HEK293 (cell line): ENCODE data around the gene CDAN1.

ENCODE experiments used
- CTCF ChIA-PET: fragments of 350-600 bp; formaldehyde crosslinking; extraction: SDS; loops from one replicate; lab custom pipeline; 2021; ENCODE audit warnings: antibody characterized with exemption; lab: Yijun Ruan, JAX
- POLR2A ChIA-PET: fragments of 300-600 bp; formaldehyde crosslinking; extraction: SDS; loops from one replicate; lab custom pipeline; 2020; ENCODE audit warnings: antibody characterized with exemption, inconsistent platforms; lab: Yijun Ruan, JAX
- H3K27ac ChIP-seq: fragments of 200-500 bp; sonication (Bioruptor generic); 2 replicates; pipeline ENCODE4 v1.5.1; 2014; ENCODE audit warnings: low read depth, low read length, control low read depth, inconsistent platforms; ENCODE audit errors: extremely low read depth
- H3K36me3 ChIP-seq, 2 experiments: fragments of 200-500 bp in 1 of 2; sonication (Bioruptor generic) in 1 of 2; 1 replicate in 1 of 2; 2 replicates in 1 of 2; pipeline ENCODE4 v1.5.1; 2014 to 2017; ENCODE audit warnings: inconsistent platforms in 2 of 2, low read length in 2 of 2; ENCODE audit not compliant: control insufficient read depth in 2 of 2, insufficient read depth in 1 of 2
- H3K4me1 ChIP-seq: fragments of 200-500 bp; sonication (Bioruptor generic); 2 replicates; pipeline ENCODE4 v1.5.1; 2014; ENCODE audit warnings: mild to moderate bottlenecking, low read length, inconsistent platforms; ENCODE audit not compliant: control insufficient read depth, insufficient read depth
- H3K4me3 ChIP-seq: 2 replicates; pipeline ENCODE4 v1.5.1; 2011; ENCODE audit warnings: low read depth, mild to moderate bottlenecking, control low read depth, low read length, moderate library complexity
- H3K9me3 ChIP-seq: fragments of 200-500 bp; sonication (Bioruptor generic); 2 replicates; pipeline ENCODE4 v1.5.1; 2014; ENCODE audit warnings: low read depth, low read length, inconsistent platforms; ENCODE audit not compliant: control insufficient read depth, insufficient read depth
- GFI1B ChIP-seq: fragments of 450-650 bp; formaldehyde crosslinking; IDR thresholded peaks from 2 replicates; pipeline ENCODE4 v1.5.1; 2016; ENCODE audit warnings: missing biosample characterization, missing genetic modification characterization
- GLI4 ChIP-seq: fragments of 450-650 bp; formaldehyde crosslinking; IDR thresholded peaks from 2 replicates; pipeline ENCODE4 v1.5.1; 2016; ENCODE audit warnings: missing biosample characterization, missing genetic modification characterization
- INSM2 ChIP-seq: fragments of 450-650 bp; formaldehyde crosslinking; IDR thresholded peaks from 2 replicates; pipeline ENCODE4 v1.5.1; 2016; ENCODE audit warnings: missing biosample characterization, missing genetic modification characterization
- REPIN1 ChIP-seq: fragments of 450-650 bp; formaldehyde crosslinking; IDR thresholded peaks from 2 replicates; pipeline ENCODE4 v1.5.1; 2017; ENCODE audit warnings: missing biosample characterization, missing genetic modification characterization, low read depth
- SP2 ChIP-seq: fragments of 450-650 bp; formaldehyde crosslinking; IDR thresholded peaks from 2 replicates; pipeline ENCODE4 v1.5.1; 2016; ENCODE audit warnings: missing biosample characterization, missing genetic modification characterization
- ZBTB8A ChIP-seq: fragments of 450-650 bp; formaldehyde crosslinking; IDR thresholded peaks from 2 replicates; pipeline ENCODE4 v1.5.1; 2016; ENCODE audit warnings: missing biosample characterization, missing genetic modification characterization
- ZFHX2 ChIP-seq: fragments of 450-650 bp; formaldehyde crosslinking; conservative IDR thresholded peaks from 2 replicates; pipeline ENCODE4 v1.5.1; 2016; ENCODE audit warnings: missing biosample characterization, missing genetic modification characterization
- ZNF133 ChIP-seq: fragments of 450-650 bp; formaldehyde crosslinking; IDR thresholded peaks from 2 replicates; pipeline ENCODE4 v1.5.1; 2016; ENCODE audit warnings: missing biosample characterization, missing genetic modification characterization
- ZNF148 ChIP-seq: fragments of 450-650 bp; formaldehyde crosslinking; IDR thresholded peaks from 2 replicates; pipeline ENCODE4 v1.5.0; 2017; ENCODE audit warnings: missing biosample characterization, missing genetic modification characterization, borderline replicate concordance
- ZNF202 ChIP-seq: fragments of 450-650 bp; formaldehyde crosslinking; IDR thresholded peaks from 2 replicates; pipeline ENCODE4 v1.5.1; 2016; ENCODE audit warnings: missing biosample characterization, missing genetic modification characterization, borderline replicate concordance
- ZNF248 ChIP-seq: fragments of 450-650 bp; formaldehyde crosslinking; IDR thresholded peaks from 2 replicates; pipeline ENCODE4 v1.5.1; 2017; ENCODE audit warnings: missing biosample characterization, missing genetic modification characterization
- ZNF510 ChIP-seq: fragments of 450-650 bp; formaldehyde crosslinking; IDR thresholded peaks from 2 replicates; pipeline ENCODE4 v1.5.1; 2018; ENCODE audit warnings: mild to moderate bottlenecking, missing genetic modification characterization, missing biosample characterization; ENCODE audit not compliant: insufficient replicate concordance
- ZNF544 ChIP-seq: fragments of 450-650 bp; formaldehyde crosslinking; IDR thresholded peaks from 2 replicates; pipeline ENCODE4 v1.5.0; 2017; ENCODE audit warnings: missing biosample characterization, missing genetic modification characterization
- ZNF629 ChIP-seq: fragments of 450-650 bp; formaldehyde crosslinking; IDR thresholded peaks from 2 replicates; pipeline ENCODE4 v1.5.1; 2017; ENCODE audit warnings: missing biosample characterization, missing genetic modification characterization
- ZNF670 ChIP-seq: fragments of 450-650 bp; formaldehyde crosslinking; IDR thresholded peaks from 2 replicates; pipeline ENCODE4 v1.5.1; 2016; ENCODE audit warnings: missing biosample characterization, missing genetic modification characterization, low read depth
- ZNF843 ChIP-seq: fragments of 450-650 bp; formaldehyde crosslinking; IDR thresholded peaks from 2 replicates; pipeline ENCODE4 v1.5.1; 2016; ENCODE audit warnings: missing biosample characterization, missing genetic modification characterization
- ZSCAN5A ChIP-seq: fragments of 450-650 bp; formaldehyde crosslinking; IDR thresholded peaks from 2 replicates; pipeline ENCODE4 v1.5.1; 2016; ENCODE audit warnings: missing biosample characterization, missing genetic modification characterization
- TF ChIP-seq, protein P1 (sequence below): fragments of 450-650 bp; IDR thresholded peaks from 2 replicates; pipeline ENCODE4 v1.5.1; 2018; ENCODE audit warnings: missing biosample characterization, mild to moderate bottlenecking, missing genetic modification characterization
- TF ChIP-seq, protein P2 (sequence below): fragments of 450-650 bp; formaldehyde crosslinking; IDR thresholded peaks from 2 replicates; pipeline ENCODE4 v1.5.1; 2017; ENCODE audit warnings: missing biosample characterization, missing genetic modification characterization
- TF ChIP-seq, protein P3 (sequence below): fragments of 450-650 bp; formaldehyde crosslinking; IDR thresholded peaks from 2 replicates; pipeline ENCODE4 v1.5.1; 2016; ENCODE audit warnings: missing biosample characterization, missing genetic modification characterization

Gene CDAN1

GRCh38 chr15:42695527-42696071 is 41.3 kb downstream of the CDAN1 start:
- TF ChIP-seq ZNF133 (tag by site-specific recombination), result no peak
- TF ChIP-seq ZNF629 (tag by site-specific recombination), result no peak
- TF ChIP-seq ZNF670 (tag by site-specific recombination), result no peak
- TF ChIP-seq ZNF510, result no peak
- no peak for TF ChIP-seq REPIN1
- TF ChIP-seq, protein P1, sequence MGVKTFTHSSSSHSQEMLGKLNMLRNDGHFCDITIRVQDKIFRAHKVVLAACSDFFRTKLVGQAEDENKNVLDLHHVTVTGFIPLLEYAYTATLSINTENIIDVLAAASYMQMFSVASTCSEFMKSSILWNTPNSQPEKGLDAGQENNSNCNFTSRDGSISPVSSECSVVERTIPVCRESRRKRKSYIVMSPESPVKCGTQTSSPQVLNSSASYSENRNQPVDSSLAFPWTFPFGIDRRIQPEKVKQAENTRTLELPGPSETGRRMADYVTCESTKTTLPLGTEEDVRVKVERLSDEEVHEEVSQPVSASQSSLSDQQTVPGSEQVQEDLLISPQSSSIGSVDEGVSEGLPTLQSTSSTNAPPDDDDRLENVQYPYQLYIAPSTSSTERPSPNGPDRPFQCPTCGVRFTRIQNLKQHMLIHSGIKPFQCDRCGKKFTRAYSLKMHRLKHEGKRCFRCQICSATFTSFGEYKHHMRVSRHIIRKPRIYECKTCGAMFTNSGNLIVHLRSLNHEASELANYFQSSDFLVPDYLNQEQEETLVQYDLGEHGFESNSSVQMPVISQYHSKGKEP (tag by site-specific recombination), result no peak
- TF ChIP-seq ZNF843 (tag by site-specific recombination), result no peak
- no peak for TF ChIP-seq ZNF248 (tag by site-specific recombination)
- TF ChIP-seq ZSCAN5A, result no peak
- TF ChIP-seq ZBTB8A, result no peak
- no peak for TF ChIP-seq ZFHX2 (tag by site-specific recombination)
- no peak for TF ChIP-seq ZNF148 (tag by site-specific recombination)
- no peak for TF ChIP-seq ZNF202 (tag by site-specific recombination)
- no peak for TF ChIP-seq GFI1B (tag by site-specific recombination)
- TF ChIP-seq, protein P2, sequence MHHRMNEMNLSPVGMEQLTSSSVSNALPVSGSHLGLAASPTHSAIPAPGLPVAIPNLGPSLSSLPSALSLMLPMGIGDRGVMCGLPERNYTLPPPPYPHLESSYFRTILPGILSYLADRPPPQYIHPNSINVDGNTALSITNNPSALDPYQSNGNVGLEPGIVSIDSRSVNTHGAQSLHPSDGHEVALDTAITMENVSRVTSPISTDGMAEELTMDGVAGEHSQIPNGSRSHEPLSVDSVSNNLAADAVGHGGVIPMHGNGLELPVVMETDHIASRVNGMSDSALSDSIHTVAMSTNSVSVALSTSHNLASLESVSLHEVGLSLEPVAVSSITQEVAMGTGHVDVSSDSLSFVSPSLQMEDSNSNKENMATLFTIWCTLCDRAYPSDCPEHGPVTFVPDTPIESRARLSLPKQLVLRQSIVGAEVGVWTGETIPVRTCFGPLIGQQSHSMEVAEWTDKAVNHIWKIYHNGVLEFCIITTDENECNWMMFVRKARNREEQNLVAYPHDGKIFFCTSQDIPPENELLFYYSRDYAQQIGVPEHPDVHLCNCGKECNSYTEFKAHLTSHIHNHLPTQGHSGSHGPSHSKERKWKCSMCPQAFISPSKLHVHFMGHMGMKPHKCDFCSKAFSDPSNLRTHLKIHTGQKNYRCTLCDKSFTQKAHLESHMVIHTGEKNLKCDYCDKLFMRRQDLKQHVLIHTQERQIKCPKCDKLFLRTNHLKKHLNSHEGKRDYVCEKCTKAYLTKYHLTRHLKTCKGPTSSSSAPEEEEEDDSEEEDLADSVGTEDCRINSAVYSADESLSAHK (tag by site-specific recombination), result no peak
- TF ChIP-seq, protein P3, sequence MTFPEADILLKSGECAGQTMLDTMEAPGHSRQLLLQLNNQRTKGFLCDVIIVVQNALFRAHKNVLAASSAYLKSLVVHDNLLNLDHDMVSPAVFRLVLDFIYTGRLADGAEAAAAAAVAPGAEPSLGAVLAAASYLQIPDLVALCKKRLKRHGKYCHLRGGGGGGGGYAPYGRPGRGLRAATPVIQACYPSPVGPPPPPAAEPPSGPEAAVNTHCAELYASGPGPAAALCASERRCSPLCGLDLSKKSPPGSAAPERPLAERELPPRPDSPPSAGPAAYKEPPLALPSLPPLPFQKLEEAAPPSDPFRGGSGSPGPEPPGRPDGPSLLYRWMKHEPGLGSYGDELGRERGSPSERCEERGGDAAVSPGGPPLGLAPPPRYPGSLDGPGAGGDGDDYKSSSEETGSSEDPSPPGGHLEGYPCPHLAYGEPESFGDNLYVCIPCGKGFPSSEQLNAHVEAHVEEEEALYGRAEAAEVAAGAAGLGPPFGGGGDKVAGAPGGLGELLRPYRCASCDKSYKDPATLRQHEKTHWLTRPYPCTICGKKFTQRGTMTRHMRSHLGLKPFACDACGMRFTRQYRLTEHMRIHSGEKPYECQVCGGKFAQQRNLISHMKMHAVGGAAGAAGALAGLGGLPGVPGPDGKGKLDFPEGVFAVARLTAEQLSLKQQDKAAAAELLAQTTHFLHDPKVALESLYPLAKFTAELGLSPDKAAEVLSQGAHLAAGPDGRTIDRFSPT (tag by site-specific recombination), result no peak
- TF ChIP-seq GLI4 (tag by site-specific recombination), result no peak
- no peak for TF ChIP-seq SP2 (tag by site-specific recombination)
- TF ChIP-seq ZNF544, result no peak
- no peak for TF ChIP-seq INSM2 (tag by site-specific recombination)
- no peak overlapping the region for H3K4me3 ChIP-seq
- peaks cover 0 to 30% of the 10 kb centered on the region in 2 experiments; a peak in 1 of 3 replicates for H3K36me3 ChIP-seq
- H3K27ac ChIP-seq, result no peak overlapping the region
- CTCF ChIA-PET, result interaction anchor here (0.7 kb wide), 1 partner anchor 590 kb away, joined by 3 read pairs; no protein-coding TSS in a partner anchor
- H3K4me1 ChIP-seq, result no peaks in the 10 kb centered on the region
- no peaks in the 10 kb centered on the region for H3K9me3 ChIP-seq
- POLR2A ChIA-PET, result no interaction called here
